HFFc6 (cell line): ENCODE data around the gene ATP8A2. TPM values are rescaled to one million over a fixed set of nuclear protein-coding genes. Genes with fewer than 3 reads are reported as not detected.

Source experiments
- DNase-seq: peaks from one replicate; pipeline ENCODE4 v3.0.0-alpha.2; 2018
- H3K27ac Mint-ChIP-seq: 2 replicates; pipeline ENCODE4 v1.8.0; 2020; ENCODE audit warnings: mild to moderate bottlenecking, mixed read lengths
- H3K27me3 Mint-ChIP-seq: 2 replicates; pipeline ENCODE4 v1.8.0; 2021; ENCODE audit warnings: mild to moderate bottlenecking, moderate library complexity, mixed read lengths; ENCODE audit not compliant: insufficient read depth
- H3K36me3 Mint-ChIP-seq: 2 replicates; pipeline ENCODE4 v1.8.0; 2021; ENCODE audit warnings: low read depth, mixed read lengths
- H3K4me1 Mint-ChIP-seq: 2 replicates; pipeline ENCODE4 v1.8.0; 2020; ENCODE audit warnings: low read depth, mixed read lengths
- H3K4me3 Mint-ChIP-seq: 2 replicates; pipeline ENCODE4 v1.8.0; 2020; ENCODE audit warnings: mild to moderate bottlenecking, moderate library complexity, mixed read lengths
- H3K9me3 Mint-ChIP-seq: 2 replicates; pipeline ENCODE4 v1.8.0; 2020; ENCODE audit warnings: mild to moderate bottlenecking, mixed read lengths
- total RNA-seq, 6 experiments: library from RNA; stranded (reverse); fragmentation: NEBNext Ultra II Directional; extraction: Animal tissue kit (Norgen Biotek cat#: 25700); gene quantifications; 2 replicates in 1 of 6; 3 replicates in 5 of 6; pipeline ENCODE4 v1.2.3, GENCODE V29; 2021
- TF ChIP-seq, protein P1 (sequence below): fragments of 200-600 bp; sonication (generic); IDR thresholded peaks from 2 replicates; pipeline ENCODE4 v1.5.0; 2021; ENCODE audit warnings: antibody characterized with exemption, mild to moderate bottlenecking

The ATP8A2 gene
- total RNA-seq, 6 experiments from 2014 or later, result 0.02 TPM; not detected in 5

DNA sequence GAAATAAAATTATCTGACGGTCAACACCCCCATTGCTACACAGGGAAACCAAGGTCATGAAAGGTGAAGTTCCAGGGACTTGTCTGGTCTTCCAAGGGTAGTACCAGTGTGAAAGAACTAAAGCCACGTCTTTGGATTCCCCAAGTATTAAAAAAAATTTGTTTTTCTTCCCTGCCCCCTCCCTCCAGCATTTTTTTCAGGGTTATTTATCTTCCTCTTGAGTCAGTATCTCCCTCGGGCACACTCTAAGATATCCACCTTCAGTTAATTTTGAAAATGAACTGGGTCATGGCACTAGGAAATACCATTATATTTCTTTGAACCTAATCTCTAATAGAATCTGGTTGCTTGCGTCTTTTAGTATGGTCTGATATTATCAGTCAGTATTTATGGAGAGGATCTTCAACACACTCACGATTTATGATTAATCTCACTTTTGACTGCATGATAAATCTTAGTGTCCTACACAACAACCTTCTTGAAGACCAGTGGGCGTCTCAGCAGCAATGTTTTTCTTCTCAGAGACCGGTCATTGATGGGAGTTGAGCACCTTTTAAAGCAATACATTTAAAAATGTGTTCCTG is 9.1 kb downstream of the ATP8A2 start:
- no peaks in the 10 kb centered on the region for H3K36me3 Mint-ChIP-seq
- TF ChIP-seq, protein P1, sequence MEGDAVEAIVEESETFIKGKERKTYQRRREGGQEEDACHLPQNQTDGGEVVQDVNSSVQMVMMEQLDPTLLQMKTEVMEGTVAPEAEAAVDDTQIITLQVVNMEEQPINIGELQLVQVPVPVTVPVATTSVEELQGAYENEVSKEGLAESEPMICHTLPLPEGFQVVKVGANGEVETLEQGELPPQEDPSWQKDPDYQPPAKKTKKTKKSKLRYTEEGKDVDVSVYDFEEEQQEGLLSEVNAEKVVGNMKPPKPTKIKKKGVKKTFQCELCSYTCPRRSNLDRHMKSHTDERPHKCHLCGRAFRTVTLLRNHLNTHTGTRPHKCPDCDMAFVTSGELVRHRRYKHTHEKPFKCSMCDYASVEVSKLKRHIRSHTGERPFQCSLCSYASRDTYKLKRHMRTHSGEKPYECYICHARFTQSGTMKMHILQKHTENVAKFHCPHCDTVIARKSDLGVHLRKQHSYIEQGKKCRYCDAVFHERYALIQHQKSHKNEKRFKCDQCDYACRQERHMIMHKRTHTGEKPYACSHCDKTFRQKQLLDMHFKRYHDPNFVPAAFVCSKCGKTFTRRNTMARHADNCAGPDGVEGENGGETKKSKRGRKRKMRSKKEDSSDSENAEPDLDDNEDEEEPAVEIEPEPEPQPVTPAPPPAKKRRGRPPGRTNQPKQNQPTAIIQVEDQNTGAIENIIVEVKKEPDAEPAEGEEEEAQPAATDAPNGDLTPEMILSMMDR, result no peak
- no peak for DNase-seq
- H3K27ac Mint-ChIP-seq, result no peak overlapping the region
- peaks cover 6% of the 10 kb centered on the region for H3K27me3 Mint-ChIP-seq
- H3K4me3 Mint-ChIP-seq, result no peak overlapping the region
- no peaks in the 10 kb centered on the region for H3K4me1 Mint-ChIP-seq
- no peaks in the 10 kb centered on the region for H3K9me3 Mint-ChIP-seq

DNA sequence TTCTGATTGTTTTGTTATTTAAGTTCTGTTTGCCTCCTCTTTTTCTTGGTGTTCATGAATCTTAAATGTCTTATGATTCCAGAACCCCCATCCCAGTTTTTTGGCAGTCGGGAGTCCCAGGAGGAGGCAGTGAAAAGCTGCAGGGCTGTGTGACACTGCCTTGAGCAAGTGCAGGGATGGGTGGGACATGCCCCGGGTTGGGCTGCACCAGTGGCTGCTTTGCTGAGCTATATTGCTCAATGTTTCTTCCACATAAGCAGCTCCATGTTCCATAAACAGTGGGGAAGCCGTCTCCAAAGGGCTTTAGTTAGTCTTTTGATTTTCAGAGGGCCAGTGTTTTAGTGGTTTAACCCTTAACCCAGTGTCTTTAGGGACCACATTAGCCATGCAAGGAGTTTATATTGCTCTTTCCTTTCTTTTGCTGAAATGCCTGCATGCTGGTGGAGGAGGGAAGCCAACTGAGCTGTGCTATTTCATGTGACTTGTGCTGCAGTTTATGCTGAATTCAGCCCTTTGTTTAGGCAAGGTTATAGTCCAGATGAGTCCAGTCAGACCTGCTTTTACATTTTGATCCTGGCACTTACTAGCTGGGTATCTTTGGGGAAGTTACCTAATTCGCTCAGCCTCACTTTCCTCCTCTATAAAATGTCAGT is 13.1 kb downstream of the ATP8A2 start:
- no peak for DNase-seq
- TF ChIP-seq, protein P1, result no peak
- Mint-ChIP-seq H3K4me1 (no peaks in the 10 kb centered on the region), H3K9me3 (no peaks in the 10 kb centered on the region; the same call in 1 of the 2 replicates), H3K27me3 (peaks cover 8% of the 10 kb centered on the region), H3K4me3 (no peak overlapping the region), H3K27ac (no peak overlapping the region), H3K36me3 (no peaks in the 10 kb centered on the region)

DNA sequence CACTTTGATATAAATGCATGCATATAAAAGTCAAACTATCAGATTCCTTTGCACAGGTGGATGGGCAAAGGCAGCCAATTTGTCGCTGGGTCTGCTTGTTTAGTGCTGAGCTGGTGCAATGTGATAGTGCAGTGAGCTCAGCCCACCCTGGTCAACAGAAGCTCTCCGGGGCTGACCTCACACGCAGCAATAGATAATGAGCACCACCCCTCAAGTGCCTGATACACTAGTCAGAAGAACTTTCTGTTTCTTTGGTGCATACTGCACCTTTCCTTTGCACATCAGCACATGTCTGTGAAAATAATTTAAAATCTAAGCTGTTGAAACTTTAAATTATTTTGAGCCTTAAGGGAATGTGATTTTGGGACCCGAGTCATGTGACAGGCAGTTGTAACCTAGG is 20.2 kb downstream of the ATP8A2 start:
- TF ChIP-seq, protein P1, result no peak
- Mint-ChIP-seq H3K4me1 (no peaks in the 10 kb centered on the region), H3K27ac (no peak overlapping the region), H3K36me3 (no peaks in the 10 kb centered on the region), H3K4me3 (no peak overlapping the region), H3K27me3 (peaks cover 4% of the 10 kb centered on the region), H3K9me3 (no peaks in the 10 kb centered on the region; the same call in 1 of the 2 replicates)
- DNase-seq, result no peak

DNA sequence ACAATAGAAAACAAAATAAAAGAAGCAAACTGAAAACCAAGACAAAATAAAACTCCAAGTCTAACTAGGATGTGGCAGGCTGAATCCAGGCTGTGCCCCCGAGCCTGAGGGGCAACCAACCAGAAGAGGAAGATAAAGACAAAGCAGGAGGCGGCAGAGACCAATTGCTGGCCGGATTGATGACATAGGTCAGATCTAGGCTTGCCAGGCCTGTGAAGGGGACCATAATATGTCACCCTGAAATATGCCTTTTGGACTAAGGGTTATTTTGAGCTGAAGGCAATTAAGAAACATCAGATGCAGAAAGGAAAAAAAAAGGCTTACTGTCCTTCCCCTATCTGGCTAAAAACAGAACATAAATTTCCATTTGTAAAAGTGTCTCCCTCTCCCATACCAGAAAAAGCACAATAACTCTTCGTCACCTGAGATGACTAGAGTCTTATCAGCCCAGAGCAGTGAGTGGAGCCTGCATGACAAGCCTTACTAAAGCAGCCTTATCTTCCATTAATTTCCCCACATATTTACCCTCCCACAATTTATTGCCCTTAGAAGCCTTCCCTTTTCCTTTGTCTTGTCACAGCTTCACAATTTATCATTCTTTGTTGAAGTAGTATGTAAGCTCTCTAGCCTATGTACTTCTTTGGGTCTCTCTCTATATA is 22.8 kb downstream of the ATP8A2 start:
- DNase-seq, result no peak
- H3K4me3 Mint-ChIP-seq, result no peak overlapping the region
- no peaks in the 10 kb centered on the region for H3K27me3 Mint-ChIP-seq
- H3K9me3 Mint-ChIP-seq, result no peaks in the 10 kb centered on the region
- TF ChIP-seq, protein P1, result no peak
- no peak overlapping the region for H3K27ac Mint-ChIP-seq
- H3K4me1 Mint-ChIP-seq, result no peaks in the 10 kb centered on the region
- H3K36me3 Mint-ChIP-seq, result no peaks in the 10 kb centered on the region

DNA sequence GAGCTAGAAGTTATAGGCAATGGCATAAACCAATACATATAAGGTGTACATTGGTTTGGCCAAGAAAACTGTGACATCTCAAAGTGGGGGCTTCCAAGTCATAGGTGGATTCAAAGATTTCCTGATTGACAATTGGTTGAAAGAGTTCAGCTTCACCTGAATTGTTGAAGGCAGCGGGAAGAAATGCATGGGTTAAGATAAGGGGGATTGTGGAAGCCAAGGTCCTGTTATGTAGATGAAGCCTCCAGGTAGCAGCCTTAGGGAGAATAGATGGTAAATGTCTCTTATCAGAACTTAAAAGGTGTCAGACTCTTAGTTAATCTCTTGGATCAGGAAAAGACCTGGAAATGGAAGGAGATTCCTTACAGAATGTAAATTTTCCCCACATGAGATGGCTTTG is 26.0 kb downstream of the ATP8A2 start:
- Mint-ChIP-seq H3K27ac (no peak overlapping the region), H3K27me3 (no peaks in the 10 kb centered on the region), H3K4me3 (no peak overlapping the region), H3K9me3 (no peaks in the 10 kb centered on the region), H3K4me1 (no peaks in the 10 kb centered on the region), H3K36me3 (no peaks in the 10 kb centered on the region)
- TF ChIP-seq, protein P1, result no peak
- DNase-seq, result no peak
